Smooth muscle cell (in vitro differentiated cells): ENCODE results near the gene PWWP2B. TPM values are rescaled to one million over a fixed set of nuclear protein-coding genes. Genes with fewer than 3 reads are reported as not detected.

Experiments
- DNase-seq: peaks from one replicate; lab custom pipeline; 2025; ENCODE audit not compliant: unreplicated experiment; lab: John Stamatoyannopoulos, UW
- H2AFZ ChIP-seq: fragments of 200-600 bp; sonication (generic); 2 replicates; pipeline ENCODE4 v1.6.0; 2016; ENCODE audit warnings: antibody characterized with exemption, low read depth, mild to moderate bottlenecking
- H3F3A ChIP-seq: fragments of 200-600 bp; sonication (generic); 2 replicates; pipeline ENCODE4 v1.6.0; 2017; ENCODE audit warnings: antibody characterized with exemption, low read depth
- H3K27ac ChIP-seq: fragments of 200-600 bp; sonication (generic); 2 replicates; pipeline ENCODE4 v1.5.1; 2016; ENCODE audit warnings: low read depth, mild to moderate bottlenecking
- H3K27me3 ChIP-seq: fragments of 200-600 bp; sonication (generic); 2 replicates; pipeline ENCODE4 v1.6.1; 2016; ENCODE audit warnings: low read depth, mild to moderate bottlenecking
- H3K36me3 ChIP-seq: fragments of 200-600 bp; sonication (generic); 2 replicates; pipeline ENCODE4 v1.5.1; 2016; ENCODE audit warnings: low read depth
- H3K4me1 ChIP-seq: fragments of 200-600 bp; sonication (generic); 2 replicates; pipeline ENCODE4 v1.5.1; 2016; ENCODE audit warnings: low read depth
- H3K4me2 ChIP-seq: fragments of 200-600 bp; sonication (generic); 2 replicates; pipeline ENCODE4 v1.6.0; 2016; ENCODE audit warnings: mild to moderate bottlenecking
- H3K4me3 ChIP-seq: fragments of 200-600 bp; sonication (generic); 2 replicates; pipeline ENCODE4 v1.5.1; 2016; ENCODE audit warnings: mild to moderate bottlenecking
- H3K79me2 ChIP-seq: fragments of 200-600 bp; sonication (generic); 2 replicates; pipeline ENCODE4 v1.6.0; 2016; ENCODE audit warnings: low read depth, mild to moderate bottlenecking
- H3K9ac ChIP-seq: fragments of 200-600 bp; sonication (generic); 2 replicates; pipeline ENCODE4 v1.6.0; 2016; ENCODE audit warnings: low read depth
- H3K9me3 ChIP-seq: fragments of 200-600 bp; sonication (generic); replicated peaks from 2 replicates; pipeline ENCODE4 v1.5.1; 2016; ENCODE audit warnings: low read depth
- H4K20me1 ChIP-seq: fragments of 200-600 bp; sonication (generic); 2 replicates; pipeline ENCODE4 v1.6.0; 2016; ENCODE audit warnings: low read depth
- CTCF ChIP-seq: fragments of 200-600 bp; sonication (generic); IDR thresholded peaks from 2 replicates; pipeline ENCODE4 v1.5.1; 2017; ENCODE audit warnings: borderline replicate concordance, mild to moderate bottlenecking, antibody characterized with exemption; ENCODE audit not compliant: insufficient read depth, poor library complexity, severe bottlenecking
- WGBS: methylation state at CpG from one replicate; pipeline ENCODE4 v1.1.7; 2016; ENCODE audit warnings: low lambda C conversion rate; 5-methylcytosine and 5-hydroxymethylcytosine counted together
- polyA plus RNA-seq: library from polyadenylated mRNA; unstranded; fragments of >200 nt; fragmentation: Nextera tagmentation; extraction: Ambion mirVana; gene quantifications from 2 replicates; pipeline ENCODE4 v1.2.1, GENCODE V29; 2016
- total RNA-seq: library from RNA; depleted of rRNA; stranded (reverse); fragments of >200 nt; gene quantifications from 2 replicates; pipeline ENCODE4 v1.2.3, GENCODE V29; 2014

PWWP2B gene
- total and polyA plus RNA-seq, 2 experiments from 2014 or later: 8.3 to 13.2 TPM

- Histone ChIP-seq H3K27me3 (no peaks in the 10 kb centered on the region), H3F3A (peaks cover 11% of the 10 kb centered on the region), H3K4me1 (peaks cover 27% of the 10 kb centered on the region), H3K9ac (no peak overlapping the region), H3K4me3 (no peak overlapping the region), H3K36me3 (no peaks in the 10 kb centered on the region), H2AFZ (no peak overlapping the region), H3K27ac (peak overlapping the region; percentile 67), H3K9me3 (no peaks in the 10 kb centered on the region), H3K4me2 (peak overlapping the region; percentile 72), H4K20me1 (peaks cover 43% of the 10 kb centered on the region), H3K79me2 (peaks cover 22% of the 10 kb centered on the region)
- no peak for DNase-seq
- 49% methylated on average over 11 of the region's 20 CpGs for WGBS
- TF ChIP-seq CTCF: no peak
These were observed 11.4 kb downstream of the PWWP2B start for GRCh38 chr10:132408367-132408781.

GRCh38 chr10:132408823-132409666 is 12.0 kb downstream of the PWWP2B start:
- Histone ChIP-seq H3K4me1 (peaks cover 27% of the 10 kb centered on the region), H3K27ac (peak overlapping the region; percentile 67), H3K4me2 (peak overlapping the region; percentile 72), H3K9ac (no peak overlapping the region), H3F3A (peaks cover 11% of the 10 kb centered on the region), H3K27me3 (no peaks in the 10 kb centered on the region), H3K9me3 (no peaks in the 10 kb centered on the region), H3K79me2 (peaks cover 29% of the 10 kb centered on the region), H3K4me3 (no peak overlapping the region), H2AFZ (no peak overlapping the region), H4K20me1 (peaks cover 42% of the 10 kb centered on the region), H3K36me3 (no peaks in the 10 kb centered on the region)
- TF ChIP-seq CTCF: no peak
- DNase-seq: no peak
- WGBS: 87% methylated on average over 21 of the region's 27 CpGs

- Histone ChIP-seq H3F3A (peaks cover 11% of the 10 kb centered on the region), H3K9me3 (no peaks in the 10 kb centered on the region), H3K36me3 (no peaks in the 10 kb centered on the region), H2AFZ (no peak overlapping the region), H3K79me2 (peaks cover 31% of the 10 kb centered on the region), H3K9ac (no peak overlapping the region), H3K27ac (no peak overlapping the region), H3K27me3 (no peaks in the 10 kb centered on the region), H3K4me3 (no peak overlapping the region), H3K4me2 (no peak overlapping the region), H4K20me1 (peaks cover 42% of the 10 kb centered on the region), H3K4me1 (peaks cover 30% of the 10 kb centered on the region)
- TF ChIP-seq CTCF: no peak
- DNase-seq: no peak
- WGBS: 91% methylated on average over 4 of the region's 4 CpGs
These were observed 12.6 kb downstream of the PWWP2B start for GRCh38 chr10:132409667-132410028.
